Esophagus squamous epithelium (tissue), 5 donors: ENCODE data around the gene CAMTA1. TPM values are rescaled to one million over a fixed set of nuclear protein-coding genes. Genes with fewer than 3 reads are reported as not detected.

Experiments used
- DNase-seq: peaks from one replicate; lab custom pipeline; 2025; lab: John Stamatoyannopoulos, UW
- H3K27ac ChIP-seq, 4 donors: fragments of 200-600 bp; sonication (generic); one replicate each; pipeline ENCODE4 v1.5.1; 2016 to 2019; ENCODE audit warnings: mild to moderate bottlenecking in 1 of 4
- H3K27me3 ChIP-seq, 4 donors: fragments of 200-600 bp; sonication (generic); 1 replicate in 3 of 4; 2 replicates in 1 of 4; pipeline versions ENCODE4 v1.5.1 to v1.6.0; 2017 to 2021; ENCODE audit warnings: antibody characterized with exemption in 1 of 4
- H3K36me3 ChIP-seq, 3 donors: fragments of 200-600 bp; sonication (generic); one replicate each; pipeline ENCODE4 v1.5.1; 2016 to 2019
- H3K4me1 ChIP-seq, 3 donors: fragments of 200-600 bp; sonication (generic); one replicate each; pipeline ENCODE4 v1.5.1; 2017 to 2019
- H3K4me3 ChIP-seq, 4 donors: fragments of 200-600 bp; sonication (generic); 1 replicate in 3 of 4; 2 replicates in 1 of 4; pipeline ENCODE4 v1.5.1; 2016 to 2019; ENCODE audit warnings: mild to moderate bottlenecking in 2 of 4, moderate library complexity in 1 of 4
- H3K9me3 ChIP-seq, 3 donors: fragments of 200-600 bp; sonication (generic); one replicate each; pipeline ENCODE4 v1.5.1; 2016 to 2019
- POLR2A ChIP-seq, 4 donors: fragments of 450-650 bp; IDR thresholded peaks; one replicate each; pipeline ENCODE4 v1.6.1; 2017; ENCODE audit warnings: antibody characterized with exemption in 4 of 4, mild to moderate bottlenecking in 4 of 4, moderate library complexity in 3 of 4
- WGBS, 2 donors: methylation state at CpG; one replicate each; pipeline ENCODE4 v1.1.5; 2018; 5-methylcytosine and 5-hydroxymethylcytosine counted together
- intact Hi-C: fragments of 100-400 bp; cut with DNase I; formaldehyde crosslinking; loops from one replicate; pipeline ENCODE4 v1.15.0; 2022
- total RNA-seq, 4 donors: library from RNA; depleted of rRNA; stranded (reverse); fragments of >200 nt; gene quantifications; one replicate each; pipeline ENCODE4 v1.1.0, GENCODE V29; 2016
- TF ChIP-seq, protein P1 (sequence below), 6 experiments: fragments of 450-650 bp in 4 of 6; fragments of 200-600 bp in 2 of 6; sonication (generic) in 2 of 6; IDR thresholded peaks; one replicate each; pipeline ENCODE4 v1.5.1; 2016 to 2019; ENCODE audit warnings: antibody characterized with exemption in 6 of 6, mild to moderate bottlenecking in 4 of 6, moderate library complexity in 4 of 6
- donor health status: DM: yes; HTN: yes; CAD: no.

The CAMTA1 gene
- total RNA-seq, 4 donors from 2014 or later: 31.3 to 77.4 (median 45.9) TPM

DNA sequence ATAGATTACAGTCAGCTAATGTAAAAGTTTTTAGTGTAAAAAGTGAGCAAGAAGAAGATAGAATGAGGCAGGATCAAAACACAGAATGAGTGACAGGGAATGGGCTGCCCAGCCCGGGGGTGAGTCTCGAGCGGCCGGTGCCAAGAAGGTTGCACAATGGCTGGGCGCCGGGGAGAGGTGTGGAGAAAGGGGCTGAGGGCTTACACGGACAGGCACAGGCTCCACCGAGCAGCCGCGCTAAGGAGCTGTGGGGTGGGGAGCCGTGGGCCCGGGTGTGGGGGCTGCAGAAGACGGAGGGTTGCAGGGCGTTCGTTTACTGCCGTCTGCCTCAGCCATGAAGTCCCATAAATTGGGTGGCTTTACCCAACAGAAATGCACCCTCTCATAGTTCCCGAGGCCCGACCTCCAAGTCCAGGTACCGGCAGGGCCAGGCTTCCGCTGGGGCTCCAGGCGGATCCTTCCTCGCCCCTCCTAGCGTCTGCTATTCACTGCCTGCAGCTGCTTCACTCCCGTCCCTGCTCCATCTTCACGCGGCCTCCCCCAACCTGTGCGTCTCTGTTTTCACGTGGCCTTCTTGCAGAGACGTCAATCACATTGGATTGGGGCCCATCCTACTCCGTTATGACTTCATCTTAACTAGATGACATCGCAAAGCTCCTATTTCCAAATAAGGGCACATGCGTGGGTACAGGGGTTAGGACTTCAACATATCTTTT, 277.2 kb downstream of the CAMTA1 start:
- intact Hi-C loops: loop anchor here (10.0 kb wide), 1 partner anchor 338 kb away; no protein-coding TSS in a partner anchor
- Histone ChIP-seq H3K9me3 (no peaks in the 10 kb centered on the region), H3K4me1 (no peaks in the 10 kb centered on the region), H3K27ac (no peak overlapping the region), H3K36me3 (no peaks in the 10 kb centered on the region), H3K4me3 (no peak overlapping the region), H3K27me3 (peaks cover 0 to 30% (median 0%) of the 10 kb centered on the region in 4 donors)
- no peak for DNase-seq
- WGBS, 2 donors: 78 to 88% methylated on average over 27 to 30 of the region's 32 CpGs
- TF ChIP-seq, protein P1, sequence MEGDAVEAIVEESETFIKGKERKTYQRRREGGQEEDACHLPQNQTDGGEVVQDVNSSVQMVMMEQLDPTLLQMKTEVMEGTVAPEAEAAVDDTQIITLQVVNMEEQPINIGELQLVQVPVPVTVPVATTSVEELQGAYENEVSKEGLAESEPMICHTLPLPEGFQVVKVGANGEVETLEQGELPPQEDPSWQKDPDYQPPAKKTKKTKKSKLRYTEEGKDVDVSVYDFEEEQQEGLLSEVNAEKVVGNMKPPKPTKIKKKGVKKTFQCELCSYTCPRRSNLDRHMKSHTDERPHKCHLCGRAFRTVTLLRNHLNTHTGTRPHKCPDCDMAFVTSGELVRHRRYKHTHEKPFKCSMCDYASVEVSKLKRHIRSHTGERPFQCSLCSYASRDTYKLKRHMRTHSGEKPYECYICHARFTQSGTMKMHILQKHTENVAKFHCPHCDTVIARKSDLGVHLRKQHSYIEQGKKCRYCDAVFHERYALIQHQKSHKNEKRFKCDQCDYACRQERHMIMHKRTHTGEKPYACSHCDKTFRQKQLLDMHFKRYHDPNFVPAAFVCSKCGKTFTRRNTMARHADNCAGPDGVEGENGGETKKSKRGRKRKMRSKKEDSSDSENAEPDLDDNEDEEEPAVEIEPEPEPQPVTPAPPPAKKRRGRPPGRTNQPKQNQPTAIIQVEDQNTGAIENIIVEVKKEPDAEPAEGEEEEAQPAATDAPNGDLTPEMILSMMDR (IDR thresholded peaks at IDR 0.05): no peak
- TF ChIP-seq POLR2A (IDR thresholded peaks at IDR 0.05): no peak

DNA sequence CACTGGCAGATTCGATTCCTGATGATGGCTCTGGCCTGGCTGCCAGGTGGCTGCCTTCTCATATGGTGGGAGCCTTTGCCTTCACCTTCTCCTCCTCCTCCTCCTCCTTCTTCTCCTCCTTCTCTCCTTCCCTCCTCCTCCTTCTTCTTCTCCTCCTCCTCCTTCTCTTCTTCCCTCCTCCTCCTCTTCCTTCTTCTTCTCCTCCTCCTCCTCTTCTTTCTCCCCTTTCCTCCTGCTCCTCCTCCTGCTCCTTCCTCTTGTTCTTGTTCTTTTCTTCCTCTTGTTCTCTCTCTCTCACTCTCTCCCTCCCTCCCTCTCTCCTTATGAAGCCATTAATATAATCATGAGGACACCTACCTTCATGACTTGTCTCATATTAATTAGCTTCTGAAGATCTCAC, 278.7 kb downstream of the CAMTA1 start:
- no peak overlapping the region for H3K27ac ChIP-seq
- H3K9me3 ChIP-seq: no peaks in the 10 kb centered on the region
- WGBS, 2 donors: 75% methylated on average over 1 of the region's 1 CpG
- no peak overlapping the region for H3K4me3 ChIP-seq
- intact Hi-C loops: loop anchor here (10.0 kb wide), 1 partner anchor 339 kb away; no protein-coding TSS in a partner anchor
- no peak for DNase-seq
- H3K27me3 ChIP-seq: peaks cover 0 to 29% (median 0%) of the 10 kb centered on the region in 4 donors
- H3K36me3 ChIP-seq: no peaks in the 10 kb centered on the region
- TF ChIP-seq, protein P1 (IDR thresholded peaks at IDR 0.05): no peak
- TF ChIP-seq POLR2A (IDR thresholded peaks at IDR 0.05): no peak
- no peaks in the 10 kb centered on the region for H3K4me1 ChIP-seq

DNA sequence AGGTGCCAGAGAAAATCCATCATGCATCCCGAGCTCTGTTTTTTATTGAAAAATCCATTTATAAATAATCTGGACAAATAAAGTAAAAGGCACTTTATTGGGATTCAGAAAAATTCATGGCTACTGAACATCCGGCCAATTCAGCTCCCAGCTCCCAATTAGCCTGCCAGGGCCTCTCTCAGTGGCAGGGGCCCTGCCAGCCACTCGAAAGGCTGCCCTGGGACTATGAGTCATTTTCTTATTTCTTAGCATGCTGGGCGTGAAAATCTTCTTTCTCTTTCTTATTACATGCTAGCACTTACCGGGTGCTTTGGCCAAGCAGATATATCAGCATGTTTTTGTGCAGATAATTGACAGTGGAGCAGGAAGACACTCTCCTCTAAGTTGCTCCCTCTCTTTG, 283.3 kb downstream of the CAMTA1 start:
- no peak overlapping the region for H3K4me3 ChIP-seq
- 55 to 69% methylated on average over 4 to 5 of the region's 5 CpGs for WGBS, 2 donors

DNA sequence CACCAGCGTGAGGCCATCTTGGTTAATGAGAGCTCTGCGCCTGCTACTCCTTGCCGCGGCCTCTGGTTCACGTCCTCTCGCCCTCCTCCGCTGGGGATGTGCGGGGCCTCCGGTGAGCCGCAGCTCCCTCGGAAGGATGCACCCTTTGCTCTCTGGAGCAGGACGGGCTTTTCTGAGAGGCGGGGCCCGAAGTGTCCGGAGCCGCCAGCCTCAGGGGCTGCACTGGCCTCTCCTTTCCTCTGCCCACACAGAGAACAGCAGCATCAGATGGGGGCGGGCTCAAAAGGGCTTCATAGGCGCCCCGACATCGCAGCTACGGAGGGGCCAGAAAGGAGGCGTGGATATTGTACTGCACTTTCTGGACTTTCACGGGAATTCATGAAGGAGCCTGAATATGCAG, 284.7 kb downstream of the CAMTA1 start:
- intact Hi-C loops: loop anchor here (10.0 kb wide), 1 partner anchor 345 kb away; no protein-coding TSS in a partner anchor
- Histone ChIP-seq H3K9me3 (no peaks in the 10 kb centered on the region), H3K36me3 (no peaks in the 10 kb centered on the region), H3K4me1 (peaks cover 0 to 10% (median 4%) of the 10 kb centered on the region in 3 donors), H3K27ac (no peak overlapping the region), H3K27me3 (peaks cover 0 to 40% (median 0%) of the 10 kb centered on the region in 4 donors), H3K4me3 (peak overlapping the region in 3 of 4 donors; percentile 20 to 57 (median 35))
- WGBS, 2 donors: 2 to 12% methylated on average over 6 to 11 of the region's 23 CpGs
- no peak for DNase-seq
- TF ChIP-seq POLR2A (IDR thresholded peaks at IDR 0.05): no peak
- TF ChIP-seq, protein P1 (IDR thresholded peaks at IDR 0.05): no peak

More for the DNA sequence above, 283.3 kb downstream of the CAMTA1 start:
- DNase-seq: no peak
- TF ChIP-seq, protein P1 (IDR thresholded peaks at IDR 0.05): no peak
- no peak for TF ChIP-seq POLR2A (IDR thresholded peaks at IDR 0.05)
- H3K9me3 ChIP-seq: no peaks in the 10 kb centered on the region
- intact Hi-C loops: loop anchor here (10.0 kb wide), 1 partner anchor 344 kb away; no protein-coding TSS in a partner anchor
- H3K36me3 ChIP-seq: no peaks in the 10 kb centered on the region
- peaks cover 0 to 10% (median 4%) of the 10 kb centered on the region in 3 donors for H3K4me1 ChIP-seq
- peaks cover 0 to 52% (median 0%) of the 10 kb centered on the region in 4 donors for H3K27me3 ChIP-seq
- H3K27ac ChIP-seq: no peak overlapping the region

DNA sequence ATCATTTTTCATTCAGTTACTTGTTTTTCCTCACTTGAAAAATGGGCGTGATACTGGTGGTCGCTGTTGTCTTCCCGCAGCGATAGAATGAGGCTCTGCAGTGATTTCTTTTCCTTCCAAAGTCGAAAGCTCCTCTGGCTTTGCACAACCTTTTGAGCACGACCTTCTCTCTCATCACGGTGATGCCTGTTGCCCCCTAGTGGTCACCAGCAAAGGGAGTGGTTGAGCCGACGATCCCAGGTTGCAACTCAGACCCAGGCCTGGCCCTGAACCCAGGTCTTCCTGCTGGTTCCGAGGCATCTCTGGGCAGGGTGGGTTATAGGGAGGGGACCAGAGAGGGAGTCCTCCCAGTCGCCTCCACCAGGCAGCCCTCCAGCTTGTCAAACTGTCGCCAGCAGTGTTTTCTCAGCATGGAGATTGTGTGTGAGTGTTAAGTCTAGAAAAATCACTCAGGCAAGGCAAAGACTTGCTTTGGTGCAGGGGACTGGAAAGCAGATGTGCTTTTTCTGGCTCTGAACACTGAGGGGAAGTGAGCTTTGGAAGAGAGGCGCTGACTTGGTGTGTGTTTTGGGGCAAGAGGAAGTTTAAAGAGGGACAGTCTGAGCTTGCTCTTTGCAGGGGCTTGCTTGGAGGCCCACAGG, 285.3 kb downstream of the CAMTA1 start:
- H3K36me3 ChIP-seq: no peaks in the 10 kb centered on the region
- no peak overlapping the region for H3K27ac ChIP-seq
- intact Hi-C loops: no loop called here
- peak overlapping the region in 3 of 4 donors; percentile 20 to 57 (median 35) for H3K4me3 ChIP-seq
- no peaks in the 10 kb centered on the region for H3K9me3 ChIP-seq
- TF ChIP-seq, protein P1 (IDR thresholded peaks at IDR 0.05): peak; percentile 34 to 86 (median 66)
- TF ChIP-seq POLR2A (IDR thresholded peaks at IDR 0.05): no peak
- peaks cover 0 to 36% (median 0%) of the 10 kb centered on the region in 4 donors for H3K27me3 ChIP-seq
- WGBS, 2 donors: 0 to 4% methylated on average over 10 of the region's 13 CpGs
- H3K4me1 ChIP-seq: peaks cover 0 to 10% (median 4%) of the 10 kb centered on the region in 3 donors
- DNase-seq: no peak
